Measurements from ENCODE around the gene ADCY5.

- TF ChIP-seq FOXM1 (IDR thresholded peaks at IDR 0.05; ENCODE audit: borderline replicate concordance), result no peak
- no peak for TF ChIP-seq BHLHE40 (IDR thresholded peaks at IDR 0.05; ENCODE audit: borderline replicate concordance)
- no peak for TF ChIP-seq SUZ12 (IDR thresholded peaks at IDR 0.05)
- TF ChIP-seq SP1 (IDR thresholded peaks at IDR 0.05), result no peak
- no peak for TF ChIP-seq NFRKB (IDR thresholded peaks at IDR 0.05)
- TF ChIP-seq HDGF (IDR thresholded peaks at IDR 0.05; ENCODE audit: borderline replicate concordance), result no peak
- no peak for TF ChIP-seq ARNT (IDR thresholded peaks at IDR 0.05)
- no peak for TF ChIP-seq L3MBTL2 (conservative IDR thresholded peaks at IDR 0.05)
- TF ChIP-seq FOXK2 (IDR thresholded peaks at IDR 0.05), result no peak
- TF ChIP-seq ZNF384 (IDR thresholded peaks at IDR 0.05), result no peak
- TF ChIP-seq, protein P1, sequence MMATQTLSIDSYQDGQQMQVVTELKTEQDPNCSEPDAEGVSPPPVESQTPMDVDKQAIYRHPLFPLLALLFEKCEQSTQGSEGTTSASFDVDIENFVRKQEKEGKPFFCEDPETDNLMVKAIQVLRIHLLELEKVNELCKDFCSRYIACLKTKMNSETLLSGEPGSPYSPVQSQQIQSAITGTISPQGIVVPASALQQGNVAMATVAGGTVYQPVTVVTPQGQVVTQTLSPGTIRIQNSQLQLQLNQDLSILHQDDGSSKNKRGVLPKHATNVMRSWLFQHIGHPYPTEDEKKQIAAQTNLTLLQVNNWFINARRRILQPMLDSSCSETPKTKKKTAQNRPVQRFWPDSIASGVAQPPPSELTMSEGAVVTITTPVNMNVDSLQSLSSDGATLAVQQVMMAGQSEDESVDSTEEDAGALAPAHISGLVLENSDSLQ (IDR thresholded peaks at IDR 0.05), result no peak
- no peak for TF ChIP-seq LEF1 (IDR thresholded peaks at IDR 0.05; ENCODE audit: borderline replicate concordance)
Measured at GRCh38 chr3:123421353-123422174, 27.3 kb downstream of the ADCY5 start.

Measured in HEK293T (cell line).